RWPE2 (cell line): ENCODE data around the gene STAT3.

Experiments
- ATAC-seq: fragments of 200-7000 bp; cut with Tn5 transposase; 3 replicates; pipeline ENCODE4 v1.9.1; 2021; ENCODE audit warnings: low read depth
- DNase-seq: peaks from one replicate; pipeline ENCODE4 v3.0.0-alpha.2; 2020; ENCODE audit warnings: low spot score
- H3K27ac ChIP-seq: fragments of 450-650 bp; 2 replicates; pipeline ENCODE4 v1.5.1; 2017; ENCODE audit warnings: mild to moderate bottlenecking; ENCODE audit not compliant: poor library complexity, severe bottlenecking
- H3K27me3 ChIP-seq: fragments of 250-450 bp; sonication (Bioruptor Pico); 2 replicates; pipeline ENCODE4 v1.5.1; 2021; ENCODE audit warnings: mild to moderate bottlenecking, moderate library complexity; ENCODE audit not compliant: insufficient read depth, poor library complexity, severe bottlenecking
- H3K36me3 ChIP-seq: fragments of 250-450 bp; sonication (Bioruptor Pico); 2 replicates; pipeline ENCODE4 v1.5.1; 2020; ENCODE audit warnings: low read depth, mild to moderate bottlenecking, moderate library complexity
- H3K4me1 ChIP-seq: fragments of 250-450 bp; sonication (Bioruptor Pico); 2 replicates; pipeline ENCODE4 v1.5.1; 2021; ENCODE audit warnings: mild to moderate bottlenecking, moderate library complexity; ENCODE audit not compliant: insufficient read depth, poor library complexity, severe bottlenecking
- H3K4me3 ChIP-seq: fragments of 250-450 bp; sonication (Bioruptor Pico); 2 replicates; pipeline ENCODE4 v1.5.1; 2021; ENCODE audit warnings: mild to moderate bottlenecking, moderate library complexity; ENCODE audit not compliant: severe bottlenecking
- H3K9me3 ChIP-seq: fragments of 250-450 bp; sonication (Bioruptor Pico); 2 replicates; pipeline ENCODE4 v1.5.1; 2021; ENCODE audit warnings: mild to moderate bottlenecking, moderate library complexity; ENCODE audit not compliant: severe bottlenecking
- TF ChIP-seq, protein P1 (sequence below): fragments of 450-650 bp; IDR thresholded peaks from one replicate; pipeline ENCODE4 v1.5.1; 2017; ENCODE audit warnings: mild to moderate bottlenecking, moderate library complexity; ENCODE audit not compliant: poor library complexity, severe bottlenecking

Gene STAT3

DNA sequence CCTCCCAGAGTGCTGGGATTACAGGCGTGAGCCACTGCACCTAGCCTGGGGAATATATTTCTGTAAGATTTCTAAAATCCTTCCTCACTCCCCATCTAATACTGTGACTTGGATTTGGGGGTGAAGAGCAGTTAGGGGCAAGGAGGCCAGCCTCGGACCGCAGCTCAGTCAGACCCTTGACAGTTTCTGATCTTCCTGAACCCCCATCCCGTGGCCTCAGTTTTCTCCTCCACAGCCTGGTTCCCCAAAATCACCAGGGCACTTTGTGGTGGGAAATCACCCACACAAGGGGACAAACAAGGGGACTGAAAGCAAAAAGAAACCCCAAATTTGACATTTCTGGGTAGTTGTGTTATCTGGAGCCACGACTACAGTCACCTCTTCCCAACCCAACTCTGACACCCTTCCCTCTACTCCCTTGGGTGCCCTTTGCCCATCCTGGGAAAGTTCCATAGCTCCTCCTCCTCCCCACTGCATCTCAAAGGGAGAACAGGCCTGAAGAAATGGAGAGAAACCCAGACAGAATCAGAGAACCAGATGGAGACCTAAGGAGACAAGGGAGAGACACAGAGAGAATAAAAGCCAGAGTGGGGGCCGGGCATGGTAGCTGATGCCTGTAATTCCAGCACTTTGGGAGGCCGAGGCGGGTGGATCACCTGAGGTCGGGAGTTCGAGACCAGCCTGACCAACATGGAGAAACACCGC is 102.7 kb downstream of the STAT3 start:
- H3K4me3 ChIP-seq = no peak overlapping the region
- no peaks in the 10 kb centered on the region for H3K4me1 ChIP-seq
- ATAC-seq = no peak
- no peak overlapping the region for H3K27ac ChIP-seq
- H3K9me3 ChIP-seq = no peaks in the 10 kb centered on the region
- TF ChIP-seq, protein P1, sequence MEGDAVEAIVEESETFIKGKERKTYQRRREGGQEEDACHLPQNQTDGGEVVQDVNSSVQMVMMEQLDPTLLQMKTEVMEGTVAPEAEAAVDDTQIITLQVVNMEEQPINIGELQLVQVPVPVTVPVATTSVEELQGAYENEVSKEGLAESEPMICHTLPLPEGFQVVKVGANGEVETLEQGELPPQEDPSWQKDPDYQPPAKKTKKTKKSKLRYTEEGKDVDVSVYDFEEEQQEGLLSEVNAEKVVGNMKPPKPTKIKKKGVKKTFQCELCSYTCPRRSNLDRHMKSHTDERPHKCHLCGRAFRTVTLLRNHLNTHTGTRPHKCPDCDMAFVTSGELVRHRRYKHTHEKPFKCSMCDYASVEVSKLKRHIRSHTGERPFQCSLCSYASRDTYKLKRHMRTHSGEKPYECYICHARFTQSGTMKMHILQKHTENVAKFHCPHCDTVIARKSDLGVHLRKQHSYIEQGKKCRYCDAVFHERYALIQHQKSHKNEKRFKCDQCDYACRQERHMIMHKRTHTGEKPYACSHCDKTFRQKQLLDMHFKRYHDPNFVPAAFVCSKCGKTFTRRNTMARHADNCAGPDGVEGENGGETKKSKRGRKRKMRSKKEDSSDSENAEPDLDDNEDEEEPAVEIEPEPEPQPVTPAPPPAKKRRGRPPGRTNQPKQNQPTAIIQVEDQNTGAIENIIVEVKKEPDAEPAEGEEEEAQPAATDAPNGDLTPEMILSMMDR = no peak
- no peaks in the 10 kb centered on the region for H3K27me3 ChIP-seq
- no peaks in the 10 kb centered on the region for H3K36me3 ChIP-seq
- peak; percentile 14 for DNase-seq

DNA sequence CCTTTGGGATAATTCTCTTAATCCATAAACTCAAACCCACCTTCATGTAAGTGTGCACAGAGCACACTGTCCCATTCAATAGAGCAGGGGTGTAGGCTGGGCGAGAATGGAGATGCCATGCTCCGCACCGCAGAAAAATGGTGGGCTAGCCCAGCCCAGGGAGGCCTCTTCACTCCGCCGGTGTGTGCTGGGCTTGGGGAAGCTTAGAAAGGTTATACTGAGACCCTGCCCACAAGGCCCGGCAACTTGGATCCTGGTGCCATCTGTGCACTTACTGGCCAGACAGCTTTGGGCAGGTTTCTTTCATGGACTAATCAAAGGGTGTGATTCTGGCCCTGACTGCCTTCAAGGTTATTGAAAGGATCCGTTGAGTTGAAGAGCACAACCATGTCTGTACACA is 103.7 kb downstream of the STAT3 start:
- H3K4me3 ChIP-seq = no peak overlapping the region
- H3K36me3 ChIP-seq = no peaks in the 10 kb centered on the region
- DNase-seq (peak; percentile 13), ATAC-seq (no peak)
- H3K4me1 ChIP-seq = no peaks in the 10 kb centered on the region
- TF ChIP-seq, protein P1 = no peak
- no peak overlapping the region for H3K27ac ChIP-seq
- no peaks in the 10 kb centered on the region for H3K27me3 ChIP-seq
- H3K9me3 ChIP-seq = no peaks in the 10 kb centered on the region

DNA sequence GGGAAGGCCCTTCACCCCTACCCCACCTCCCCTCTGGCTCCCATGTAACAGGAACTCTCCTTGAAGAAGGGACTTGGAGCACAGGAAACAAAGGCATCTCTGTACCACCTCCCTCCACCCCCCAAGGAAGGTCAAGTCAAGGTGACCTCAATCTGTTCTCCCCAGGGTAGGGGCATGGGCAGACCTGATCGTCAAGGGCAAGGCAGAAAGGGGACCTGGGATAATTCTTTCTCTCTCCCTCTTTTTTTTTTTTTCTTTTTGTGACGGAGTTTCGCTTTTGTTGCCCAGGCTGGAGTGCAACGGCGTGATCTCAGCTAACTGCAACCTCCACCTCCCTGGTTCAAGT is 104.2 kb downstream of the STAT3 start:
- Histone ChIP-seq H3K9me3 (no peaks in the 10 kb centered on the region), H3K36me3 (no peaks in the 10 kb centered on the region), H3K4me1 (no peaks in the 10 kb centered on the region), H3K27ac (no peak overlapping the region), H3K27me3 (no peaks in the 10 kb centered on the region), H3K4me3 (no peak overlapping the region)
- ATAC-seq = no peak
- TF ChIP-seq, protein P1 = no peak
- no peak for DNase-seq

DNA sequence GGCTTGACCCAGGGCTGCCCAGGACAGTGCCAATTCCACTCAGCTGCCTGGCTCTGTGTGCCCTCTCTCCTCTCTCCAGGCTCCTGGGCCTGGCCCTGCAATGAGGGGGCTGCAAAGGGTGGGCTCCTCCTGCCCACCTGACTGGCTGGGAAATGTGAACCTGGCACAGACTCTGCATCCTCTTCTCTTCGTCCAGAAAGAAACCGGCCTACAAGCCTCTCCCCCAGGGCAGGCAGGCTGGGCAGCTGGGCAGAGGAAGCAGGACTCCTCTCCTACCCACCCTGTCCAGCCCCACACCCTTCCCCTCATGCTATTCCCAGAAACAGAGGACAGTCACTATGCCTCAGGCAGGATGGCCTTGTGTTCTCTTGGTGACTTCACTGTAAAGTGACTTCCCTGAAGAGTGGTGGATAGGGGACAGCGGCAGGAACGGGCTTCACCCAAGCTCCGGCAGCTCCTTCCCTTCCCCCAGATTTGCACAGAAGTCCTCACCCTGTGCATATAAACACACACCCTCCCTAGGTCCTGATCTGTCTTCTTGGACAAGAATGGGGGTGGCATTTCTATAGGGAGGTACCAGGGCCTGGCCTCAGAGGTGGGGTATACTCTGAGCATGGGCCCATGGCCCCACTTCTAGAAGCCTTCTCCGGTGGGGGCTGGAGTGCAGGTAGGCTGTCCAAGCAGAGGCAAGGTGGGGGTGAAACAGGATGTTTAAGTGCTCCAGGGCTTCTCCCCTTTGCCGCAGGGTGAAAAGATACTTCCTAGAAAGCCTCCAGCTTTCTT is 104.8 kb downstream of the STAT3 start:
- H3K4me3 ChIP-seq = no peak overlapping the region
- no peaks in the 10 kb centered on the region for H3K27me3 ChIP-seq
- H3K36me3 ChIP-seq = no peaks in the 10 kb centered on the region
- ATAC-seq = no peak
- TF ChIP-seq, protein P1 = no peak
- no peaks in the 10 kb centered on the region for H3K9me3 ChIP-seq
- peak; percentile 18 for DNase-seq
- H3K27ac ChIP-seq = no peak overlapping the region
- no peaks in the 10 kb centered on the region for H3K4me1 ChIP-seq
